Hepatocyte (in vitro differentiated cells): ENCODE measurements around the gene RGS3.

Experiments
- EZH2 ChIP-seq: fragments of 200-600 bp; sonication (generic); IDR thresholded peaks from 2 replicates; pipeline ENCODE4 v1.6.1; 2016; ENCODE audit warnings: antibody characterized with exemption, mild to moderate bottlenecking, borderline replicate concordance
- EZH2phosphoT487 ChIP-seq: fragments of 200-600 bp; sonication (generic); IDR thresholded peaks from one replicate; pipeline ENCODE4 v1.6.1; 2018; ENCODE audit warnings: antibody characterized with exemption, mild to moderate bottlenecking, low read depth, moderate library complexity; ENCODE audit not compliant: unreplicated experiment, severe bottlenecking
- TF ChIP-seq, protein P1 (sequence below): fragments of 200-600 bp; sonication (generic); IDR thresholded peaks from 2 replicates; pipeline ENCODE4 v1.5.1; 2016; ENCODE audit warnings: antibody characterized with exemption, mild to moderate bottlenecking; ENCODE audit not compliant: poor library complexity

DNA sequence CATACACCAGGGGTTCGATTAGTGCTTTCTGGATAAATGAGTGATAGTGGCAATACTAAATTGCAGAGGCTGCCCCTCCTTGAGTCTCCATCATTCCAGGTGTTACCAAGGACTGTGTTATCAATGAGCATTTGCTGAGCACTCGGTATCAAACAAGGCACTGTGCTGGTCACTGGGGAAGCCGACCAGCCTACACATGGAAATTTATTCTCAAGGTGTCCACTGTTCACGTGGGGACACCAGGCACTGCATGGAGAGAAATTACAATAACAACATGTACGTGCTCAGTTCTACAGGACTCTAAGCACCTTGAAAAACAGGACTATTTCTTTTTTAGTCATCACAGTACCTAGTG, 22.2 kb downstream of the RGS3 start:
- TF ChIP-seq, protein P1, sequence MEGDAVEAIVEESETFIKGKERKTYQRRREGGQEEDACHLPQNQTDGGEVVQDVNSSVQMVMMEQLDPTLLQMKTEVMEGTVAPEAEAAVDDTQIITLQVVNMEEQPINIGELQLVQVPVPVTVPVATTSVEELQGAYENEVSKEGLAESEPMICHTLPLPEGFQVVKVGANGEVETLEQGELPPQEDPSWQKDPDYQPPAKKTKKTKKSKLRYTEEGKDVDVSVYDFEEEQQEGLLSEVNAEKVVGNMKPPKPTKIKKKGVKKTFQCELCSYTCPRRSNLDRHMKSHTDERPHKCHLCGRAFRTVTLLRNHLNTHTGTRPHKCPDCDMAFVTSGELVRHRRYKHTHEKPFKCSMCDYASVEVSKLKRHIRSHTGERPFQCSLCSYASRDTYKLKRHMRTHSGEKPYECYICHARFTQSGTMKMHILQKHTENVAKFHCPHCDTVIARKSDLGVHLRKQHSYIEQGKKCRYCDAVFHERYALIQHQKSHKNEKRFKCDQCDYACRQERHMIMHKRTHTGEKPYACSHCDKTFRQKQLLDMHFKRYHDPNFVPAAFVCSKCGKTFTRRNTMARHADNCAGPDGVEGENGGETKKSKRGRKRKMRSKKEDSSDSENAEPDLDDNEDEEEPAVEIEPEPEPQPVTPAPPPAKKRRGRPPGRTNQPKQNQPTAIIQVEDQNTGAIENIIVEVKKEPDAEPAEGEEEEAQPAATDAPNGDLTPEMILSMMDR: no peak
- TF ChIP-seq EZH2 (no peak), EZH2phosphoT487 (no peak)
